ENCODE results near the gene FRAS1. TPM values are rescaled to one million over a fixed set of nuclear protein-coding genes. Genes with fewer than 3 reads are reported as not detected.

Gene FRAS1
- total and polyA plus RNA-seq, 2 of the 8 experiments (the other 6 are each of a cell fraction or from before 2014, with no cell fraction given), result 38.5 to 109 TPM

- H4K8ac ChIP-seq (ENCODE audit: extremely low read depth, insufficient read depth, low read length), result no peak overlapping the region
Observed at GRCh38 chr4:78119698-78120097, 62.6 kb downstream of the FRAS1 start.

More at GRCh38 chr4:78119698-78120097, 62.6 kb downstream of the FRAS1 start:
- WGBS, 2 experiments (ENCODE audit: extremely low coverage in 1 of 2, insufficient coverage in 1 of 2, insufficient read length in 1 of 2, insufficient replicate concordance in 2 of 2, low coverage in 1 of 2, low lambda C conversion rate in 2 of 2, missing lambda C conversion rate in 1 of 2), result 87% methylated on average over 2 of the region's 2 CpGs; no CpG with 5 or more reads in 1 of the 2 experiments
- peaks cover 0 to 5% (median 0%) of the 10 kb centered on the region in 4 experiments; a peak in 1 of 8 replicates for H3K36me3 ChIP-seq (ENCODE audit: control insufficient read depth in 2 of 4, insufficient read depth in 4 of 4, low read length in 3 of 4)
- H3K4ac ChIP-seq (replicated peaks; ENCODE audit: insufficient read length, low read depth, low read length), result no peak overlapping the region
- H2BK5ac ChIP-seq (ENCODE audit: low read depth, low read length), result no peak overlapping the region
- H3K56ac ChIP-seq (replicated peaks; ENCODE audit: insufficient read length, low read depth, low read length), result no peak overlapping the region
- no peak overlapping the region for H2AK5ac ChIP-seq (ENCODE audit: low read depth, low read length)
- peaks cover 6 to 9% of the 10 kb centered on the region in 2 experiments; a peak in 1 of 4 replicates for H3K9me3 ChIP-seq (ENCODE audit: insufficient read depth in 2 of 2, low read depth in 1 of 2, low read length in 1 of 2)
- no peaks in the 10 kb centered on the region for H3K27me3 ChIP-seq (replicated peaks in 1 of 4; ENCODE audit: control insufficient read depth in 3 of 4, extremely low read depth in 1 of 4, insufficient read depth in 3 of 4, low read length in 3 of 4)
- H4K5ac ChIP-seq (ENCODE audit: insufficient read length, low read depth, low read length), result no peak overlapping the region
- FAIRE-seq, result no peak
- H3K14ac ChIP-seq (ENCODE audit: insufficient read length), result no peak overlapping the region
- no peak overlapping the region for H3K23ac ChIP-seq (ENCODE audit: insufficient read length)
- H3K18ac ChIP-seq (ENCODE audit: extremely low read depth, low read length), result no peak overlapping the region
- H2BK120ac ChIP-seq (replicated peaks; ENCODE audit: low read depth, low read length), result no peak overlapping the region
- no peak overlapping the region for H3K27ac ChIP-seq (ENCODE audit: low read depth, low read length)
- TF ChIP-seq CBX5 (IDR thresholded peaks at IDR 0.05; ENCODE audit: low read depth, low read length), result no peak
- no peak for TF ChIP-seq ASH2L (IDR thresholded peaks at IDR 0.05; ENCODE audit: low read length)
- TF ChIP-seq E2F6 (IDR thresholded peaks at IDR 0.05), result no peak
- TF ChIP-seq POLR2A (IDR thresholded peaks at IDR 0.05; ENCODE audit: control extremely low read depth in 1 of 2, low read depth in 2 of 2, low read length in 2 of 2), result no peak
- TF ChIP-seq EP300 (IDR thresholded peaks at IDR 0.05; ENCODE audit: borderline replicate concordance in 1 of 2, low read depth in 2 of 2, low read length in 2 of 2), result no peak
- TF ChIP-seq TEAD4 (IDR thresholded peaks at IDR 0.05; ENCODE audit: low read depth, low read length), result no peak
- TF ChIP-seq CREB1 (IDR thresholded peaks at IDR 0.05), result no peak
- H3K4me3 ChIP-seq (ENCODE audit: extremely low read depth in 1 of 4, insufficient read depth in 2 of 4, low read depth in 3 of 4, low read length in 4 of 4), result no peak overlapping the region
- CTCF ChIA-PET (ENCODE audit: partially characterized antibody), result interaction anchor here (0.6 to 1.6 kb wide), 2 partner anchors 26 to 334 kb away, joined by 3 to 4 read pairs; no protein-coding TSS in a partner anchor
- H2BK20ac ChIP-seq (ENCODE audit: low read length), result no peak overlapping the region
- H2BK12ac ChIP-seq (ENCODE audit: low read depth, low read length), result no peak overlapping the region
- H3K4me1 ChIP-seq (replicated peaks in 1 of 4; ENCODE audit: control insufficient read depth in 3 of 4, insufficient read depth in 4 of 4, low read length in 3 of 4), result no peaks in the 10 kb centered on the region
- H2BK15ac ChIP-seq (ENCODE audit: low read length), result no peak overlapping the region
- no peak overlapping the region for H3K9ac ChIP-seq (replicated peaks in 1 of 4; ENCODE audit: extremely low read depth in 1 of 4, low read depth in 3 of 4, low read length in 3 of 4)
- no peak overlapping the region for H4K91ac ChIP-seq (replicated peaks; ENCODE audit: insufficient read length, low read length)
- no peaks in the 10 kb centered on the region; the same call in 1 of the 2 replicates for H3K79me1 ChIP-seq (ENCODE audit: low read depth, low read length)
- H3K23me2 ChIP-seq (ENCODE audit: low read depth, low read length), result no peaks in the 10 kb centered on the region
- DNase-seq (ENCODE audit: low read depth in 1 of 2, low spot score in 2 of 2), result no peak
- POLR2A ChIA-PET (ENCODE audit: partially characterized antibody), result no interaction called here
- no peak overlapping the region for H2AFZ ChIP-seq (ENCODE audit: low read length)
- no peaks in the 10 kb centered on the region for H4K20me1 ChIP-seq (replicated peaks in 1 of 2; ENCODE audit: control insufficient read depth in 1 of 2, insufficient read depth in 2 of 2, low read length in 2 of 2)
- H3K4me2 ChIP-seq (ENCODE audit: insufficient read depth in 1 of 2, low read depth in 2 of 2, low read length in 2 of 2), result no peak overlapping the region
- H3K79me2 ChIP-seq (ENCODE audit: control insufficient read depth in 1 of 2, insufficient read depth in 2 of 2, low read length in 2 of 2), result peaks cover 7 to 72% of the 10 kb centered on the region in 2 experiments

All from H1 (cell line).